Stimulated activated naive B cell treated with anti-CD40 and anti-IgM and Interleukin-4, amounts not matched to agents 10 μg/mL and 1 μg/mL and 100 μg/mL, for 72 hours (primary cell): ENCODE results near the gene TGFB1.
"Not testable (repeated sequence)": the region's sequence is repeated elsewhere in the genome, so short reads cannot be mapped to it uniquely, and the experiment has no call there.

Experiments
- ATAC-seq, 2 donors: fragments of 150-1000 bp; cut with Tn5 transposase; replicated peaks; 2 replicates each; pipeline ENCODE4 v1.10.0; 2021; ENCODE audit warnings: moderate library complexity in 1 of 2
- DNase-seq: peaks from one replicate; pipeline ENCODE4 v3.0.0; 2021
- H3K27ac Mint-ChIP-seq: one replicate; pipeline ENCODE4 v1.8.0; 2022; ENCODE audit warnings: mild to moderate bottlenecking, mixed read lengths
- H3K27me3 Mint-ChIP-seq, 2 donors: one replicate each; pipeline ENCODE4 v1.8.0; 2022; ENCODE audit warnings: mixed read lengths in 2 of 2
- H3K36me3 Mint-ChIP-seq, 2 donors: one replicate each; pipeline ENCODE4 v1.8.0; 2022; ENCODE audit warnings: mixed read lengths in 2 of 2, mild to moderate bottlenecking in 1 of 2
- H3K4me1 Mint-ChIP-seq, 2 donors: one replicate each; pipeline ENCODE4 v1.8.0; 2022; ENCODE audit warnings: mixed read lengths in 2 of 2, mild to moderate bottlenecking in 1 of 2
- H3K4me3 Mint-ChIP-seq, 2 donors: one replicate each; pipeline ENCODE4 v1.8.0; 2022; ENCODE audit warnings: mild to moderate bottlenecking in 2 of 2, mixed read lengths in 2 of 2, moderate library complexity in 1 of 2
- H3K9me3 Mint-ChIP-seq, 2 donors: one replicate each; pipeline ENCODE4 v1.8.0; 2022; ENCODE audit warnings: mixed read lengths in 2 of 2, mild to moderate bottlenecking in 1 of 2

TGFB1 gene

GRCh38 chr19:41353466-41354342 is at the start of gene TGFB1:
TGFB1 (minus strand) TSS chr19:41353922; CDS start chr19:41353044, 878 bp downstream.
- Mint-ChIP-seq H3K4me1 (peaks cover 40 to 68% of the 10 kb centered on the region in 2 donors), H3K27me3 (no peaks in the 10 kb centered on the region), H3K27ac (peak within 1 kb of the TSS; percentile 98), H3K4me3 (peak within 1 kb of the TSS; percentile 98 to 100), H3K36me3 (peaks cover 31 to 48% of the 10 kb centered on the region in 2 donors), H3K9me3 (no peaks in the 10 kb centered on the region)
- DNase-seq (peak; percentile 90), ATAC-seq (peak; percentile 53 to 63)

DNA sequence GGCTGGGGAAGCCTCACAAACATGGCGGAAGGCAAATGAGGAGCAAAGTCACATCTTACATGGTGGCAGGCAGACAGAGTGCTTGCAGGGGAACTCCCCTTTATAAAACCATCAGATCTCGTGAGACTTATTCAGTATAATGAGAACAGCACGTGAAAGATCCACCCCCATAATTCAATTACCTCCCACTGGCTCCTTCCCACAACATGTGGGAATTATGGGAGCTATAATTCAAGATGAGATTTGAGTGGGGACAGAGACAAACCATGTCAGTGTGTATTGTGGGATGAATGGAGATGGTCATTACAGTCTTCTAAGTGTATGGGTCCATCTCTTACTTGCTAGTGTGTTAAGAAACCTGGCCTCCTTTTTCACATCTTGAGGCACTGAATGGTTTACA is 48.3 kb upstream of the TGFB1 start:
- DNase-seq (no peak), ATAC-seq (no peak)
- no peaks in the 10 kb centered on the region for H3K9me3 Mint-ChIP-seq
- H3K27me3 Mint-ChIP-seq: no peaks in the 10 kb centered on the region
- H3K4me1 Mint-ChIP-seq: peaks cover 23 to 47% of the 10 kb centered on the region in 2 donors
- H3K4me3 Mint-ChIP-seq: no peak overlapping the region
- peaks cover 12% of the 10 kb centered on the region in 2 donors for H3K36me3 Mint-ChIP-seq
- no peak overlapping the region for H3K27ac Mint-ChIP-seq

GRCh38 chr19:41401483-41401882 is 47.8 kb upstream of the TGFB1 start:
- Mint-ChIP-seq H3K4me1 (peaks cover 23 to 50% of the 10 kb centered on the region in 2 donors), H3K4me3 (no peak overlapping the region), H3K27ac (no peak overlapping the region), H3K27me3 (no peaks in the 10 kb centered on the region), H3K36me3 (peaks cover 12% of the 10 kb centered on the region in 2 donors), H3K9me3 (no peaks in the 10 kb centered on the region)
- ATAC-seq (no peak), DNase-seq (no peak)

- Mint-ChIP-seq H3K9me3 (no peaks in the 10 kb centered on the region), H3K27ac (no peak overlapping the region), H3K4me1 (peaks cover 28 to 65% of the 10 kb centered on the region in 2 donors), H3K36me3 (peaks cover 12 to 22% of the 10 kb centered on the region in 2 donors), H3K27me3 (no peaks in the 10 kb centered on the region), H3K4me3 (peak overlapping the region in 1 of 2 donors; percentile 15)
- DNase-seq (no peak), ATAC-seq (no peak)
Measured at GRCh38 chr19:41399525-41399924, 45.8 kb upstream of the TGFB1 start.

GRCh38 chr19:41399091-41399490 is 45.4 kb upstream of the TGFB1 start:
- H3K9me3 Mint-ChIP-seq: no peaks in the 10 kb centered on the region
- ATAC-seq (no peak), DNase-seq (no peak)
- peak overlapping the region; percentile 100 for H3K27ac Mint-ChIP-seq
- peak overlapping the region; percentile 100 for H3K4me3 Mint-ChIP-seq
- H3K4me1 Mint-ChIP-seq: peaks cover 28 to 65% of the 10 kb centered on the region in 2 donors
- no peaks in the 10 kb centered on the region for H3K27me3 Mint-ChIP-seq
- H3K36me3 Mint-ChIP-seq: peaks cover 12 to 22% of the 10 kb centered on the region in 2 donors

- no peak for ATAC-seq
- H3K36me3 Mint-ChIP-seq: peaks cover 12 to 22% of the 10 kb centered on the region in 2 donors
- peaks cover 27 to 65% of the 10 kb centered on the region in 2 donors for H3K4me1 Mint-ChIP-seq
- no peak for DNase-seq
- peak overlapping the region; percentile 100 for H3K27ac Mint-ChIP-seq
- H3K4me3 Mint-ChIP-seq: peak overlapping the region; percentile 100
- H3K27me3 Mint-ChIP-seq: no peaks in the 10 kb centered on the region
- no peaks in the 10 kb centered on the region for H3K9me3 Mint-ChIP-seq
Measured at GRCh38 chr19:41398598-41398997, 44.9 kb upstream of the TGFB1 start.

DNA sequence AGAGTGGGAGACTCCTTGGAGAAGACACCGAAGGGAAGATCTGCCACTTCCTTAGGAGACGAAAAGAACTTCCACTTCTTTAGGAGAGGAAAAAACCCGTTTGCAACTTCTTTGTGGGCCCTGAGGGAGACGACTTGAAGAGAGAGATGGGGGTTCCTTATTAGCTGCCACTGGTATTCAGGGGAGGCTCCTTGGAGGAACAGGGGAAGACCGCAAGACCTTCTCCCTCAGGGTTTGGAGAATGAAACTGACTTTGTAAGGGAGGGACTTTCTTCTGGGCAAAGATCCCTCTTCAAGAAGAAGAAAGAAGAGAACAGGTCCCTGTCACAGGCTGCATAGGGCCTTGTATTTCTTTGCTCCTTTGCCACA is 44.3 kb upstream of the TGFB1 start:
- Mint-ChIP-seq H3K9me3 (no peaks in the 10 kb centered on the region), H3K4me1 (peaks cover 26 to 62% of the 10 kb centered on the region in 2 donors), H3K4me3 (peak overlapping the region; percentile 100), H3K36me3 (peaks cover 12 to 22% of the 10 kb centered on the region in 2 donors), H3K27me3 (no peaks in the 10 kb centered on the region), H3K27ac (peak overlapping the region; percentile 100)
- DNase-seq (no peak), ATAC-seq (no peak)

- peak; percentile 96 to 99 for ATAC-seq
- H3K27ac Mint-ChIP-seq: peak within 1 kb of the TSS; percentile 100
- DNase-seq: peak; percentile 99
- H3K36me3 Mint-ChIP-seq: peaks cover 11 to 23% of the 10 kb centered on the region in 2 donors
- H3K4me3 Mint-ChIP-seq: peak within 1 kb of the TSS; percentile 100
- no peaks in the 10 kb centered on the region for H3K27me3 Mint-ChIP-seq
- no peaks in the 10 kb centered on the region for H3K9me3 Mint-ChIP-seq
- H3K4me1 Mint-ChIP-seq: peaks cover 26 to 59% of the 10 kb centered on the region in 2 donors
Measured at GRCh38 chr19:41397086-41398049, 43.6 kb upstream of the TGFB1 start, which contains the start of the genes BCKDHA and EXOSC5. BCKDHA (plus strand) TSS chr19:41397818; CDS start chr19:41397828, 10 bp downstream. EXOSC5 (minus strand) TSS chr19:41397359; CDS start chr19:41397328, 31 bp downstream.

- H3K4me3 Mint-ChIP-seq: peak overlapping the region; percentile 34 to 58
- DNase-seq: no peak
- peaks cover 11 to 27% of the 10 kb centered on the region in 2 donors for H3K36me3 Mint-ChIP-seq
- H3K27me3 Mint-ChIP-seq: no peaks in the 10 kb centered on the region
- peak overlapping the region; percentile 32 for H3K27ac Mint-ChIP-seq
- H3K4me1 Mint-ChIP-seq: peaks cover 23 to 48% of the 10 kb centered on the region in 2 donors
- no peak for ATAC-seq
- no peaks in the 10 kb centered on the region for H3K9me3 Mint-ChIP-seq
Measured at GRCh38 chr19:41395355-41395754, 41.6 kb upstream of the TGFB1 start.

- Mint-ChIP-seq H3K9me3 (no peaks in the 10 kb centered on the region), H3K4me3 (no peak overlapping the region), H3K27ac (peak overlapping the region; percentile 68), H3K27me3 (no peaks in the 10 kb centered on the region), H3K4me1 (peaks cover 9 to 26% of the 10 kb centered on the region in 2 donors), H3K36me3 (peaks cover 21 to 40% of the 10 kb centered on the region in 2 donors)
- ATAC-seq: no peak
- DNase-seq: no peak
Measured at GRCh38 chr19:41392775-41393174, 39.1 kb upstream of the TGFB1 start.

DNA sequence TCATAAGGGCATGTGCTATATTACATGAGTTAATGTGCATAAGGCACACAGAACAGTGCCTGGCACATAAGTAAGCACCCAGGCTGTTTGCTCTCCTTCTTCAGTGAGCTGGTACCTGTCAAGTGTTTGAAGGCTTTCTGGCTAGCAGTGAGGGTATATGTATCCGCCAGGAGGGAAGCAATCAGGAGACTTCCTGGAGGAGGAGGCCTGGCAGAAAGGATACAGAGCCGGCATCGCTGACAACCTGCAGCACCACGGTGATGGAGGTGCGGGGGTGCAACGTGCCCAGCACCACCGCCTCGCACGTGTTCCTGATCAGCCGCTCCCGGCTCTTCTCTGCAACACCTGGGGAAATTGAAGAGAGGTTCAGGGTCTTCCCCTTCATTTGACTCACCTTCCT is 37.9 kb upstream of the TGFB1 start:
- Mint-ChIP-seq H3K4me1 (peaks cover 9 to 16% of the 10 kb centered on the region in 2 donors), H3K27me3 (no peaks in the 10 kb centered on the region), H3K36me3 (peaks cover 22 to 41% of the 10 kb centered on the region in 2 donors), H3K9me3 (no peaks in the 10 kb centered on the region), H3K27ac (peak overlapping the region; percentile 56), H3K4me3 (no peak overlapping the region)
- DNase-seq: no peak
- no peak for ATAC-seq

DNA sequence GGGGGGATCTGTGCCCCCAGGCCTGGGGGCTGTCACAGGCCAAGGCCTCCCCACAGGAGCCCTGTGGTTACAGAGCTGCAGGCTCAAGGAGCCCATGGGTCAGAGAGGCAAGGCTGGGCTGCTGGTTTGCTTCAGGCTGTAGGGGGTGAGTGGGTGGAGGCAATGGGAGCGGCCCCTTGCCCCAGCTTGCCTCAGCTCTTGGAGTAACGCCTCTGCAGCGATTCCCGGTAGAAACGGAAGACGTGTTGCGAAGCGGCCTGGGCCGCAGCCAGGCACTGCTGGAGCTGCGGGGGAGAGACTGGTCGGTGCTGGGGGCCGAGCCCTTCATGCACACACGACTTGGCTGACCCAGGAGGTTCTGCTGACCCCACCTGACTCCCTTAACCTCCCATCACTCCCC is 32.7 kb upstream of the TGFB1 start:
- Mint-ChIP-seq H3K4me3 (no peak overlapping the region), H3K27me3 (no peaks in the 10 kb centered on the region), H3K9me3 (no peaks in the 10 kb centered on the region), H3K4me1 (peaks cover 0 to 3% of the 10 kb centered on the region in 2 donors), H3K27ac (no peak overlapping the region), H3K36me3 (peaks cover 33 to 42% of the 10 kb centered on the region in 2 donors)
- no peak for ATAC-seq
- DNase-seq: no peak

DNA sequence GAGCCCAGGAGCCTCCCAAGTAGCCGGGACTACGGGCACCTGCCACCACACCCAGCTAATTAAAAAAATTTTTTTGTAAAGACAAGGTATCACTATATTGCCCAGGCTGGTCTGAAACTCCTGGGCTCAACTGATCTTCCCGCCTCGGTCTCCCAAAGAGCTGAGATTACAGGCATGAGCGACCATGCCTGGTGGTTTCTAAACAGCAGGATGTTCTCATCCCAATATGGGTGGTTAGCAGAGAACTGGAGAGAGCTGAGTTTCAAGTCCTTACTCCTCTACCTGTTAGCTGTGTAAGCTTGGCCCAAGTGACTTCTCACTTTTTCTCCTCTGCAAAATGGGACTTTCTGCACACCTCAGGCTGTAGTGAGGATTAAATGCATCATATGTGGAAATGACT is 30.6 kb upstream of the TGFB1 start:
- H3K36me3 Mint-ChIP-seq: peaks cover 26 to 31% of the 10 kb centered on the region in 2 donors
- H3K9me3 Mint-ChIP-seq: no peaks in the 10 kb centered on the region
- peaks cover 0 to 3% of the 10 kb centered on the region in 2 donors for H3K4me1 Mint-ChIP-seq
- no peak overlapping the region for H3K4me3 Mint-ChIP-seq
- no peaks in the 10 kb centered on the region for H3K27me3 Mint-ChIP-seq
- H3K27ac Mint-ChIP-seq: no peak overlapping the region
- DNase-seq (no peak), ATAC-seq (peak in 1 of 2 donors; percentile 29)

GRCh38 chr19:41381536-41381935 is 27.8 kb upstream of the TGFB1 start:
- not testable (repeated sequence) for H3K27ac Mint-ChIP-seq, DNase-seq, H3K27me3 Mint-ChIP-seq, H3K9me3 Mint-ChIP-seq, H3K4me3 Mint-ChIP-seq, ATAC-seq
- Mint-ChIP-seq H3K36me3 (peaks cover 21 to 24% of the 10 kb centered on the region in 2 donors), H3K4me1 (peaks cover 19 to 22% of the 10 kb centered on the region in 2 donors)
